GM08714 (cell line): ENCODE results near the gene AKAP13.

ENCODE experiments used
- H3K4me3 ChIP-seq: fragments of 200-500 bp; sonication (Bioruptor generic); 2 replicates; pipeline ENCODE4 v1.5.1; 2014; ENCODE audit warnings: mild to moderate bottlenecking, low read length, inconsistent platforms
- ZNF274 ChIP-seq: IDR thresholded peaks from 2 replicates; pipeline ENCODE4 v1.6.1; 2012; ENCODE audit warnings: mild to moderate bottlenecking, low read depth, low read length

Gene AKAP13

GRCh38 chr15:85745525-85746150 lies 365.2 kb downstream of the AKAP13 start:
- no peak overlapping the region for H3K4me3 ChIP-seq
- TF ChIP-seq ZNF274: no peak

GRCh38 chr15:85746641-85747040 lies 366.2 kb downstream of the AKAP13 start:
- no peak for TF ChIP-seq ZNF274
- H3K4me3 ChIP-seq: no peak overlapping the region

GRCh38 chr15:85748176-85748575 lies 367.8 kb downstream of the AKAP13 start:
- no peak overlapping the region for H3K4me3 ChIP-seq
- no peak for TF ChIP-seq ZNF274

- H3K4me3 ChIP-seq: no peak overlapping the region
- TF ChIP-seq ZNF274: no peak
Observed at GRCh38 chr15:85748729-85749128, 368.3 kb downstream of the AKAP13 start.

- H3K4me3 ChIP-seq: no peak overlapping the region
- no peak for TF ChIP-seq ZNF274
Observed at GRCh38 chr15:85749261-85750151, 369.1 kb downstream of the AKAP13 start.

GRCh38 chr15:85750319-85751290 lies 370.2 kb downstream of the AKAP13 start:
- no peak overlapping the region for H3K4me3 ChIP-seq
- TF ChIP-seq ZNF274: no peak

- TF ChIP-seq ZNF274: no peak
- H3K4me3 ChIP-seq: no peak overlapping the region
Observed at GRCh38 chr15:85751291-85752123, 371.1 kb downstream of the AKAP13 start.

- H3K4me3 ChIP-seq: no peak overlapping the region
- TF ChIP-seq ZNF274: no peak
Observed at GRCh38 chr15:85752124-85752475, 371.7 kb downstream of the AKAP13 start.

GRCh38 chr15:85752491-85752961 lies 372.1 kb downstream of the AKAP13 start:
- TF ChIP-seq ZNF274: no peak
- H3K4me3 ChIP-seq: no peak overlapping the region

GRCh38 chr15:85753261-85753660 lies 372.9 kb downstream of the AKAP13 start:
- H3K4me3 ChIP-seq: no peak overlapping the region
- TF ChIP-seq ZNF274: no peak

- H3K4me3 ChIP-seq: no peak overlapping the region
- no peak for TF ChIP-seq ZNF274
Observed at GRCh38 chr15:85753791-85754452, 373.5 kb downstream of the AKAP13 start.

- no peak for TF ChIP-seq ZNF274
- H3K4me3 ChIP-seq: no peak overlapping the region
Observed at GRCh38 chr15:85754989-85755388, 374.6 kb downstream of the AKAP13 start.

- TF ChIP-seq ZNF274: no peak
- H3K4me3 ChIP-seq: no peak overlapping the region
Observed at GRCh38 chr15:85755471-85755870, 375.1 kb downstream of the AKAP13 start.
